ENCODE results near the gene ARMC3.
"Not testable (repeated sequence)": the region's sequence is repeated elsewhere in the genome, so short reads cannot be mapped to it uniquely, and the experiment has no call there.

The ARMC3 gene

DNA sequence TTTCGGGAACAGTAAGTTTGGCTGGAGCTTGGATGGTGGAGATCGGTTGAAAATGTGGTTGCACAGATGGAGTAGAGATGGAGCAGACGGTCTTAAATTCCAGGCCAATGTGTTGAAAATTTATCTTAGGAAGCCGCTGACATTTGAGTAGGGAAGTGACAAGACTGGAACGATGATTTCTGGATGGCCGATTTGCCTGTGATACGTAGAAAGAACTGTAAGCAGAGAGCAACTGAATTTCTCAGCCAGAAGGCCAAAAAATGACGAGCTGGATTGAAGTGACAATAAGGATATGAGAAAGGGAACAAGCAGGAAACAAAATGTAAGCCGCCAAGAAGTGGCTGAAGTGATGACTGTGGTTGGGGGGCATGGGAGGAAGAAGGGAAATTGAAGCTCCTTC lies 687 bp upstream of the ARMC3 start:
- CTCF ChIA-PET, result no interaction called here
- H3K4me3 ChIP-seq (ENCODE audit: low read depth, low read length), result no peak overlapping the region
- no peak for DNase-seq (ENCODE audit: low read depth, low spot score)
- TF ChIP-seq, protein P1, sequence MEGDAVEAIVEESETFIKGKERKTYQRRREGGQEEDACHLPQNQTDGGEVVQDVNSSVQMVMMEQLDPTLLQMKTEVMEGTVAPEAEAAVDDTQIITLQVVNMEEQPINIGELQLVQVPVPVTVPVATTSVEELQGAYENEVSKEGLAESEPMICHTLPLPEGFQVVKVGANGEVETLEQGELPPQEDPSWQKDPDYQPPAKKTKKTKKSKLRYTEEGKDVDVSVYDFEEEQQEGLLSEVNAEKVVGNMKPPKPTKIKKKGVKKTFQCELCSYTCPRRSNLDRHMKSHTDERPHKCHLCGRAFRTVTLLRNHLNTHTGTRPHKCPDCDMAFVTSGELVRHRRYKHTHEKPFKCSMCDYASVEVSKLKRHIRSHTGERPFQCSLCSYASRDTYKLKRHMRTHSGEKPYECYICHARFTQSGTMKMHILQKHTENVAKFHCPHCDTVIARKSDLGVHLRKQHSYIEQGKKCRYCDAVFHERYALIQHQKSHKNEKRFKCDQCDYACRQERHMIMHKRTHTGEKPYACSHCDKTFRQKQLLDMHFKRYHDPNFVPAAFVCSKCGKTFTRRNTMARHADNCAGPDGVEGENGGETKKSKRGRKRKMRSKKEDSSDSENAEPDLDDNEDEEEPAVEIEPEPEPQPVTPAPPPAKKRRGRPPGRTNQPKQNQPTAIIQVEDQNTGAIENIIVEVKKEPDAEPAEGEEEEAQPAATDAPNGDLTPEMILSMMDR (IDR thresholded peaks at IDR 0.05; ENCODE audit: insufficient read depth, low read length, missing control alignments), result no peak
- POLR2A ChIA-PET, result no interaction called here

- H3K4me3 ChIP-seq (ENCODE audit: low read depth, low read length); DNase-seq (ENCODE audit: low read depth, low spot score); POLR2A ChIA-PET; CTCF ChIA-PET: not testable (repeated sequence)
These were observed 1.2 kb downstream of the ARMC3 start for GRCh38 chr10:22929053-22929452.

GRCh38 chr10:22931948-22932347 lies 4.1 kb downstream of the ARMC3 start:
- TF ChIP-seq, protein P1 (IDR thresholded peaks at IDR 0.05; ENCODE audit: insufficient read depth, low read length, missing control alignments), result no peak
- ChIA-PET POLR2A (no interaction called here), CTCF (no interaction called here)
- H3K4me3 ChIP-seq (ENCODE audit: low read depth, low read length), result no peak overlapping the region
- no peak for DNase-seq (ENCODE audit: low read depth, low spot score)

DNA sequence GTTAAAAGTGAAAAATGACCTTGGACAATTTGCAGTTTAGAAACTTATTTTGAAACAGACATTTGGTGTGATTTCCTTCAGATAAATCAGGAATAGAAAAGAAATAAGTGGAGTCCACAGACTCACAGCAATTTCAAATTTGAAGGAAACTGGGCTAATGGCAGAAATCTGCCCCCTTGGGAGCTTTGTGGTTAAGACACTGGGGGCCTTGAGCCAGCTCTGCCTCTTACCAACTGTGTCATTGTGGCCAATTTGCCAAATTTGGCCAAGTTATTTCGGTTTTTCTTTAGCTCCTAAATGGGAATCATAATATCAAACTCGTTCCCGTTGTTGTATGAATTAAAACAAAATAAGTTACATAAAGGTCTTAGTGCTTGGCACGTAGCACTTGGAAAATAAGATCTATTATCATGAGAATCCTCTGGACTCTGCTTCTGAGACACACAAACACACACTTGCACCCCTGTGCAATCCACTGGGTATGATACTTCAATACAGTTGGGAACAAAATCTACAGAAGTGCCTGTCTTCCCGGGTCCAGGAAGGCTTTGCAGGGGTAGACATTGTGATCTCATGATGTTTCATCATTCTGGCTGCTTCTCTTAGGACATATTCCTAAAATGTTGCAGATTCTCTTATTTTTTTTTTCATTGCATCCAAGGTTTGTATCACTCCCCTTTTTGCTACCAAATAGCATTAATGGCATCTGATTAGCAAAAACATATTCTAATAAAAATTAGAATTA lies 4.9 kb downstream of the ARMC3 start:
- DNase-seq (ENCODE audit: low read depth, low spot score), result no peak
- ChIA-PET CTCF (interaction anchor here (0.7 kb wide), 1 partner anchor 1937 kb away, joined by 3 read pairs; no protein-coding TSS in a partner anchor), POLR2A (no interaction called here)
- H3K4me3 ChIP-seq (ENCODE audit: low read depth, low read length), result no peak overlapping the region
- TF ChIP-seq, protein P1 (IDR thresholded peaks at IDR 0.05; ENCODE audit: insufficient read depth, low read length, missing control alignments), result no peak

- CTCF ChIA-PET, result no interaction called here
- POLR2A ChIA-PET, result no interaction called here
- DNase-seq (ENCODE audit: low read depth, low spot score), result no peak
- no peak overlapping the region for H3K4me3 ChIP-seq (ENCODE audit: low read depth, low read length)
- TF ChIP-seq, protein P1 (IDR thresholded peaks at IDR 0.05; ENCODE audit: insufficient read depth, low read length, missing control alignments), result no peak
These were observed 6.9 kb downstream of the ARMC3 start for GRCh38 chr10:22934726-22935125.

DNA sequence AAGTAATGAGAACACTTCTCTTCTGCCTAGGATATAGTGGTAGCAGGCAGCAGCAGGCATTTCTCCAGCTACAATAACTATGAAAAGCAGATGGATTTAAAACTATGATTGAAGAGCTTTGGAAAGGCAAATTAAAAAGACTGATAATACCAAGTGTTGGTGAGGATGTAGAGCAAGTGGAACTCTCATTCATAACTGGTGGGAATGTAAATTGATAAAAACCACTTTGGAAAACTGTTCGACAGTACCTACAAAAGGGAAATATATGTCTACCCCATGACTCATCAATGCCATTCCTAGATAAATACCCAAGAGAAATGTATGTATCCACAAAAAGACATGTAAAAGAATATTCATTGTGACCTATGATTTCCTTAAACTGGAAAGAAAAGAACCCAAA lies 14.6 kb downstream of the ARMC3 start:
- CTCF ChIA-PET, result no interaction called here
- no peak overlapping the region for H3K4me3 ChIP-seq (ENCODE audit: low read depth, low read length)
- no peak for DNase-seq (ENCODE audit: low read depth, low spot score)
- POLR2A ChIA-PET, result no interaction called here
- TF ChIP-seq, protein P1 (IDR thresholded peaks at IDR 0.05; ENCODE audit: insufficient read depth, low read length, missing control alignments), result no peak
